Measurements from ENCODE around the gene KRAS. TPM values are rescaled to one million over a fixed set of nuclear protein-coding genes. Genes with fewer than 3 reads are reported as not detected.

Gene KRAS
- total and polyA plus RNA-seq, 2 donors from 2014 or later = 7.5 to 43.7 TPM

GRCh38 chr12:25195056-25195971 is 55.4 kb downstream of the KRAS start, which contains the start of the genes DNAI7 and ETFRF1:
Gene DNAI7 (minus strand): TSS chr12:25195160. CDS start chr12:25195078, 82 bp downstream.
Gene ETFRF1 (plus strand): TSS chr12:25195237. CDS start chr12:25203957, 8,720 bp downstream.
- DNase-seq (peak; percentile 98 to 99 (median 99)), FAIRE-seq (no peak)
- no peak for TF ChIP-seq CTCF (IDR thresholded peaks at IDR 0.05; ENCODE audit: borderline replicate concordance, extremely low read depth, insufficient read depth)
- no peaks in the 10 kb centered on the region for H3K27me3 ChIP-seq (ENCODE audit: control insufficient read depth, insufficient read depth, low read length)
- peak within 1 kb of the TSS; percentile 83 to 97 (median 96) for H3K4me3 ChIP-seq (ENCODE audit: low read length in 3 of 3)
- intact Hi-C loops (cut with DNase I) = no loop called here
- H3K27ac ChIP-seq (ENCODE audit: low read depth in 2 of 2, low read length in 2 of 2) = peak within 1 kb of the TSS; percentile 96 to 98
- H3K4me1 ChIP-seq (ENCODE audit: control insufficient read depth in 2 of 3, insufficient read depth in 2 of 3, low read depth in 1 of 3, low read length in 3 of 3) = peaks cover 0 to 12% (median 4%) of the 10 kb centered on the region in 3 donors
- H3K9me3 ChIP-seq (ENCODE audit: control insufficient read depth in 2 of 3, insufficient read depth in 1 of 3, low read length in 3 of 3) = no peaks in the 10 kb centered on the region
- no peaks in the 10 kb centered on the region for H3K36me3 ChIP-seq (ENCODE audit: control insufficient read depth in 2 of 3, insufficient read depth in 3 of 3, low read length in 3 of 3)
- H3K9ac ChIP-seq (ENCODE audit: low read length in 3 of 3) = peak within 1 kb of the TSS; percentile 96 to 99 (median 97)

GRCh38 chr12:25194722-25195055 is 56.0 kb downstream of the KRAS start:
- intact Hi-C loops (cut with DNase I) = no loop called here
- no peak for TF ChIP-seq CTCF (IDR thresholded peaks at IDR 0.05; ENCODE audit: borderline replicate concordance, extremely low read depth, insufficient read depth)
- H3K27me3 ChIP-seq (ENCODE audit: control insufficient read depth, insufficient read depth, low read length) = no peaks in the 10 kb centered on the region
- H3K9me3 ChIP-seq (ENCODE audit: control insufficient read depth in 2 of 3, insufficient read depth in 1 of 3, low read length in 3 of 3) = no peaks in the 10 kb centered on the region
- peak overlapping the region; percentile 83 to 98 for H3K27ac ChIP-seq (ENCODE audit: low read depth in 2 of 2, low read length in 2 of 2)
- peaks cover 0 to 12% (median 4%) of the 10 kb centered on the region in 3 donors for H3K4me1 ChIP-seq (ENCODE audit: control insufficient read depth in 2 of 3, insufficient read depth in 2 of 3, low read depth in 1 of 3, low read length in 3 of 3)
- H3K4me3 ChIP-seq (ENCODE audit: low read length in 3 of 3) = peak overlapping the region; percentile 83 to 97 (median 96)
- peak overlapping the region; percentile 34 to 99 (median 96) for H3K9ac ChIP-seq (ENCODE audit: low read length in 3 of 3)
- H3K36me3 ChIP-seq (ENCODE audit: control insufficient read depth in 2 of 3, insufficient read depth in 3 of 3, low read length in 3 of 3) = no peaks in the 10 kb centered on the region
- DNase-seq (no peak), FAIRE-seq (no peak)

GRCh38 chr12:25194214-25194613 is 56.5 kb downstream of the KRAS start:
- Histone ChIP-seq H3K4me3 (ENCODE audit: low read length in 3 of 3) (peak overlapping the region; percentile 83 to 97 (median 96)), H3K36me3 (ENCODE audit: control insufficient read depth in 2 of 3, insufficient read depth in 3 of 3, low read length in 3 of 3) (no peaks in the 10 kb centered on the region), H3K9ac (ENCODE audit: low read length in 3 of 3) (peak overlapping the region in 2 of 3 donors; percentile 96 to 99), H3K27ac (ENCODE audit: low read depth in 2 of 2, low read length in 2 of 2) (peak overlapping the region in 1 of 2 donors; percentile 83), H3K9me3 (ENCODE audit: control insufficient read depth in 2 of 3, insufficient read depth in 1 of 3, low read length in 3 of 3) (no peaks in the 10 kb centered on the region), H3K4me1 (ENCODE audit: control insufficient read depth in 2 of 3, insufficient read depth in 2 of 3, low read depth in 1 of 3, low read length in 3 of 3) (peaks cover 0 to 17% (median 4%) of the 10 kb centered on the region in 3 donors), H3K27me3 (ENCODE audit: control insufficient read depth, insufficient read depth, low read length) (no peaks in the 10 kb centered on the region)
- FAIRE-seq = no peak
- DNase-seq = peak in 2 of 5 donors; percentile 48 to 50
- intact Hi-C loops (cut with DNase I) = no loop called here
- TF ChIP-seq CTCF (IDR thresholded peaks at IDR 0.05; ENCODE audit: borderline replicate concordance, extremely low read depth, insufficient read depth) = no peak

Data from kidney (tissue), 14 donors.